Astrocyte (in vitro differentiated cells and primary cell): ENCODE results near the gene ANKRD13C. TPM values are rescaled to one million over a fixed set of nuclear protein-coding genes. Genes with fewer than 3 reads are reported as not detected.

Source experiments
- DNase-seq: peaks from one replicate; pipeline ENCODE4 v3.0.0-alpha.2; 2010; ENCODE audit warnings: low read depth
- FAIRE-seq: peaks from 2 replicates; lab custom pipeline; 2011; peaks lifted over from hg19 to GRCh38; lab: Jason Lieb, UNC
- H2AFZ ChIP-seq: 2 replicates; pipeline ENCODE4 v1.6.0; 2012; ENCODE audit warnings: low read depth, low read length, inconsistent platforms
- H3K27ac ChIP-seq: 2 replicates; pipeline ENCODE4 v1.5.1; 2011; ENCODE audit warnings: low read depth, low read length, inconsistent platforms
- H3K27me3 ChIP-seq: 2 replicates; pipeline ENCODE4 v1.6.0; 2011; ENCODE audit warnings: low read length, inconsistent platforms; ENCODE audit not compliant: insufficient read depth
- H3K36me3 ChIP-seq: 2 replicates; pipeline ENCODE4 v1.5.1; 2011; ENCODE audit warnings: low read length, inconsistent platforms; ENCODE audit not compliant: insufficient read depth
- H3K4me1 ChIP-seq: 2 replicates; pipeline ENCODE4 v1.5.1; 2011; ENCODE audit warnings: low read length, inconsistent platforms; ENCODE audit not compliant: insufficient read depth
- H3K4me2 ChIP-seq: 2 replicates; pipeline ENCODE4 v1.6.0; 2012; ENCODE audit warnings: low read length, inconsistent platforms
- H3K4me3 ChIP-seq: 2 replicates; pipeline ENCODE4 v1.5.1; 2011; ENCODE audit warnings: low read depth, mild to moderate bottlenecking, low read length, inconsistent platforms; ENCODE audit not compliant: insufficient read depth
- H3K79me2 ChIP-seq: 2 replicates; pipeline ENCODE4 v1.6.0; 2012; ENCODE audit warnings: mild to moderate bottlenecking, low read length, inconsistent platforms; ENCODE audit not compliant: insufficient read depth
- H3K9ac ChIP-seq: 2 replicates; pipeline ENCODE4 v1.6.0; 2012; ENCODE audit warnings: mild to moderate bottlenecking, low read length, inconsistent platforms
- H3K9me3 ChIP-seq: 2 replicates; pipeline ENCODE4 v1.5.1; 2012; ENCODE audit warnings: low read depth, mild to moderate bottlenecking, low read length, inconsistent platforms; ENCODE audit not compliant: insufficient read depth
- H4K20me1 ChIP-seq: 2 replicates; pipeline ENCODE4 v1.6.0; 2012; ENCODE audit warnings: low read length, inconsistent platforms; ENCODE audit not compliant: insufficient read depth
- H3K27ac Mint-ChIP-seq: one replicate; pipeline ENCODE4 v1.8.0; 2021; ENCODE audit warnings: mild to moderate bottlenecking, mixed read lengths; ENCODE audit not compliant: unreplicated experiment
- H3K27me3 Mint-ChIP-seq: one replicate; pipeline ENCODE4 v1.8.0; 2021; ENCODE audit warnings: low read depth, mixed read lengths; ENCODE audit not compliant: unreplicated experiment
- H3K36me3 Mint-ChIP-seq: one replicate; pipeline ENCODE4 v1.8.0; 2021; ENCODE audit warnings: low read depth, mixed read lengths; ENCODE audit not compliant: unreplicated experiment
- H3K4me1 Mint-ChIP-seq: one replicate; pipeline ENCODE4 v1.8.0; 2021; ENCODE audit warnings: low read depth, mixed read lengths; ENCODE audit not compliant: unreplicated experiment
- H3K4me3 Mint-ChIP-seq: one replicate; pipeline ENCODE4 v1.8.0; 2021; ENCODE audit warnings: mild to moderate bottlenecking, moderate library complexity, mixed read lengths; ENCODE audit not compliant: unreplicated experiment
- H3K9me3 Mint-ChIP-seq: one replicate; pipeline ENCODE4 v1.8.0; 2021; ENCODE audit warnings: mild to moderate bottlenecking, mixed read lengths; ENCODE audit not compliant: unreplicated experiment
- EZH2 ChIP-seq: IDR thresholded peaks from 2 replicates; pipeline ENCODE4 v1.6.1; 2012; ENCODE audit warnings: mild to moderate bottlenecking, low read length, inconsistent platforms; ENCODE audit not compliant: insufficient read depth
- total RNA-seq: library from RNA; stranded (reverse); gene quantifications from 2 replicates; pipeline ENCODE4 v1.2.1, GENCODE V29; 2021
- TF ChIP-seq, protein P1 (sequence below): IDR thresholded peaks from 2 replicates; pipeline ENCODE4 v1.5.1; 2011; ENCODE audit warnings: low read depth, mild to moderate bottlenecking, inconsistent platforms, low read length, moderate library complexity; ENCODE audit not compliant: insufficient read depth

Gene ANKRD13C
- total RNA-seq, 1 donor from 2014 or later, result 22.0 TPM

- TF ChIP-seq EZH2, result no peak
- TF ChIP-seq, protein P1, sequence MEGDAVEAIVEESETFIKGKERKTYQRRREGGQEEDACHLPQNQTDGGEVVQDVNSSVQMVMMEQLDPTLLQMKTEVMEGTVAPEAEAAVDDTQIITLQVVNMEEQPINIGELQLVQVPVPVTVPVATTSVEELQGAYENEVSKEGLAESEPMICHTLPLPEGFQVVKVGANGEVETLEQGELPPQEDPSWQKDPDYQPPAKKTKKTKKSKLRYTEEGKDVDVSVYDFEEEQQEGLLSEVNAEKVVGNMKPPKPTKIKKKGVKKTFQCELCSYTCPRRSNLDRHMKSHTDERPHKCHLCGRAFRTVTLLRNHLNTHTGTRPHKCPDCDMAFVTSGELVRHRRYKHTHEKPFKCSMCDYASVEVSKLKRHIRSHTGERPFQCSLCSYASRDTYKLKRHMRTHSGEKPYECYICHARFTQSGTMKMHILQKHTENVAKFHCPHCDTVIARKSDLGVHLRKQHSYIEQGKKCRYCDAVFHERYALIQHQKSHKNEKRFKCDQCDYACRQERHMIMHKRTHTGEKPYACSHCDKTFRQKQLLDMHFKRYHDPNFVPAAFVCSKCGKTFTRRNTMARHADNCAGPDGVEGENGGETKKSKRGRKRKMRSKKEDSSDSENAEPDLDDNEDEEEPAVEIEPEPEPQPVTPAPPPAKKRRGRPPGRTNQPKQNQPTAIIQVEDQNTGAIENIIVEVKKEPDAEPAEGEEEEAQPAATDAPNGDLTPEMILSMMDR, result no peak
- H3K4me2 ChIP-seq, result no peak overlapping the region
- no peak for DNase-seq
These were observed 30.0 kb upstream of the ANKRD13C start for GRCh38 chr1:70384542-70384941.

DNA sequence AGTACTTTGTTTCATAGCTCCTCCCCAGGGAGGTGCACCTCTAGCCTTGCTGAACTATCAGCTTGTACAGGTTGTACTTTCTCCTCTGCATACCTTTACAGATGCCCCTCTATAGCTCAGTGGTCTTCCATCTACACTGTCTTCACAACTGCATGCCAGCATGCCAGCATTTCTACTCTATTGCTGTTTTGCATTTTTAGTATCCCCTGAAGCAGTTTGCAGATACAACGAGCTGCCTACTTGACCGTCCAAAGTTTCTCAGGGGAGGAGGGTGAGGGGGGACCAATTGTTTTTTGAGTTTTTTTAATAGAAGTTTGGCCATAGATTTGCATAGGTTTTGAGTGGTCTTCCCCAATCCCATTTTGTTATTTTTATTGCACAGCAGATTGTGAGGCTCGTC lies 29.0 kb upstream of the ANKRD13C start:
- no peaks in the 10 kb centered on the region for H4K20me1 ChIP-seq
- no peaks in the 10 kb centered on the region for H3K4me1 Mint-ChIP-seq
- H3K9ac ChIP-seq, result no peak overlapping the region
- H3K27me3 ChIP-seq, result no peaks in the 10 kb centered on the region
- H3K9me3 Mint-ChIP-seq, result no peaks in the 10 kb centered on the region
- no peak overlapping the region for H3K4me2 ChIP-seq
- no peak overlapping the region for H3K4me3 ChIP-seq
- H3K27ac ChIP-seq, result no peak overlapping the region
- no peak overlapping the region for H2AFZ ChIP-seq
- no peak for TF ChIP-seq EZH2
- TF ChIP-seq, protein P1, result no peak
- H3K4me1 ChIP-seq, result no peaks in the 10 kb centered on the region
- H3K36me3 ChIP-seq, result no peaks in the 10 kb centered on the region
- no peak overlapping the region for H3K27ac Mint-ChIP-seq
- H3K9me3 ChIP-seq, result no peaks in the 10 kb centered on the region
- H3K79me2 ChIP-seq, result no peaks in the 10 kb centered on the region
- FAIRE-seq, result no peak
- H3K27me3 Mint-ChIP-seq, result peaks cover 6% of the 10 kb centered on the region
- no peak for DNase-seq
- H3K36me3 Mint-ChIP-seq, result no peaks in the 10 kb centered on the region
- no peak overlapping the region for H3K4me3 Mint-ChIP-seq

More at GRCh38 chr1:70384542-70384941, 30.0 kb upstream of the ANKRD13C start:
- H3K36me3 Mint-ChIP-seq, result no peaks in the 10 kb centered on the region
- H2AFZ ChIP-seq, result no peak overlapping the region
- peaks cover 11% of the 10 kb centered on the region for H3K27me3 Mint-ChIP-seq
- no peaks in the 10 kb centered on the region for H3K9me3 Mint-ChIP-seq
- no peaks in the 10 kb centered on the region for H4K20me1 ChIP-seq
- H3K79me2 ChIP-seq, result no peaks in the 10 kb centered on the region
- no peak overlapping the region for H3K27ac Mint-ChIP-seq
- H3K9me3 ChIP-seq, result no peaks in the 10 kb centered on the region
- no peaks in the 10 kb centered on the region for H3K27me3 ChIP-seq
- H3K4me1 Mint-ChIP-seq, result no peaks in the 10 kb centered on the region
- no peaks in the 10 kb centered on the region for H3K4me1 ChIP-seq
- no peak overlapping the region for H3K9ac ChIP-seq
- H3K4me3 ChIP-seq, result no peak overlapping the region
- no peak for FAIRE-seq
- no peak overlapping the region for H3K27ac ChIP-seq
- no peak overlapping the region for H3K4me3 Mint-ChIP-seq
- no peaks in the 10 kb centered on the region for H3K36me3 ChIP-seq

- no peak overlapping the region for H2AFZ ChIP-seq
- H3K36me3 Mint-ChIP-seq, result no peaks in the 10 kb centered on the region
- no peaks in the 10 kb centered on the region for H3K9me3 ChIP-seq
- peaks cover 3% of the 10 kb centered on the region for H3K27me3 Mint-ChIP-seq
- H3K4me3 ChIP-seq, result no peak overlapping the region
- no peaks in the 10 kb centered on the region for H3K36me3 ChIP-seq
- no peaks in the 10 kb centered on the region for H3K4me1 ChIP-seq
- TF ChIP-seq, protein P1, result no peak
- TF ChIP-seq EZH2, result no peak
- H3K27ac ChIP-seq, result no peak overlapping the region
- no peak overlapping the region for H3K4me3 Mint-ChIP-seq
- DNase-seq (no peak), FAIRE-seq (no peak)
- H3K9me3 Mint-ChIP-seq, result no peaks in the 10 kb centered on the region
- no peak overlapping the region for H3K27ac Mint-ChIP-seq
- H3K79me2 ChIP-seq, result no peaks in the 10 kb centered on the region
- no peak overlapping the region for H3K9ac ChIP-seq
- H4K20me1 ChIP-seq, result no peaks in the 10 kb centered on the region
- H3K27me3 ChIP-seq, result no peaks in the 10 kb centered on the region
- H3K4me1 Mint-ChIP-seq, result no peaks in the 10 kb centered on the region
- no peak overlapping the region for H3K4me2 ChIP-seq
These were observed 28.2 kb upstream of the ANKRD13C start for GRCh38 chr1:70382682-70383081.
